ENCODE measurements around the gene VMP1. TPM values are rescaled to one million over a fixed set of nuclear protein-coding genes. Genes with fewer than 3 reads are reported as not detected.

Gene VMP1
- total and polyA plus RNA-seq, 2 of the 13 experiments (the other 11 are each of a cell fraction or from before 2014, with no cell fraction given) = 186 to 271 TPM

- TF ChIP-seq DPF2 (CRISPR knock-in tag; IDR thresholded peaks at IDR 0.05; ENCODE audit: borderline replicate concordance, low read depth) = no peak
These were observed 38.0 kb upstream of the VMP1 start (continued) for GRCh38 chr17:59669411-59669810.

GRCh38 chr17:59669944-59670343 lies 37.5 kb upstream of the VMP1 start:
- Histone ChIP-seq H4K20me1 (ENCODE audit: insufficient read depth, low read length) (0 out of 2 replicates have a peak, but pooled peaks cover 3% of the 10 kb centered on the region), H3K79me2 (ENCODE audit: insufficient read depth, low read length) (peaks cover 2% of the 10 kb centered on the region), H3K4me3 (replicated peaks in 1 of 3; ENCODE audit: insufficient read depth in 1 of 3, low read depth in 2 of 3, low read length in 3 of 3) (no peak overlapping the region), H3K27me3 (ENCODE audit: control insufficient read depth in 1 of 2, insufficient read depth in 2 of 2, low read length in 2 of 2) (no peaks in the 10 kb centered on the region), H3K4me2 (ENCODE audit: low read depth, low read length) (no peak overlapping the region), H2AFZ (ENCODE audit: low read length) (no peak overlapping the region), H3K36me3 (replicated peaks in 1 of 2; ENCODE audit: control insufficient read depth in 1 of 2, insufficient read depth in 2 of 2, low read length in 2 of 2) (peaks cover 30 to 88% of the 10 kb centered on the region in 2 experiments), H3K9ac (ENCODE audit: insufficient read depth, low read depth, low read length) (no peak overlapping the region), H3K9me3 (ENCODE audit: low read length) (no peaks in the 10 kb centered on the region), H3K27ac (ENCODE audit: extremely low read length, insufficient read depth, low read length) (no peak overlapping the region), H3K4me1 (ENCODE audit: insufficient read depth, low read length) (peaks cover 14% of the 10 kb centered on the region)
- ChIA-PET POLR2A (interaction anchor here (1.2 kb wide), 1 partner anchor 50 kb away, joined by 6 read pairs; the partner anchor contains the start of gene CLTC), CTCF (ENCODE audit: low intra/inter-chr PET ratio, low total read pairs) (no interaction called here)
- in situ Hi-C loops (cut with HindIII; ENCODE audit: extremely low pct_ligation_motif_present, low pct_unique_long_range_greater_than_20kb) (no loop called here), intact Hi-C loops (cut with micrococcal nuclease; ENCODE audit: unreplicated experiment) (no loop called here)
- TF ChIP-seq PAF1 (CRISPR knock-in tag; IDR thresholded peaks at IDR 0.05) (no peak), ELF4 (CRISPR knock-in tag; IDR thresholded peaks at IDR 0.05; ENCODE audit: borderline replicate concordance) (no peak), NFAT5 (CRISPR knock-in tag; IDR thresholded peaks at IDR 0.05) (no peak), XBP1 (CRISPR knock-in tag; IDR thresholded peaks at IDR 0.05) (no peak), HES4 (CRISPR knock-in tag; IDR thresholded peaks at IDR 0.05; ENCODE audit: borderline replicate concordance) (no peak), KMT2A (CRISPR knock-in tag; IDR thresholded peaks at IDR 0.05) (no peak), GPBP1L1 (CRISPR knock-in tag; IDR thresholded peaks at IDR 0.05) (no peak)
- no peak for FAIRE-seq
- no peak for ATAC-seq
- no TSS peak for BruUV-seq (replicated peaks)
- DNase-seq (ENCODE audit: low spot score) = no peak
- 100% methylated on average over 1 of the region's 1 CpG for WGBS (ENCODE audit: low lambda C conversion rate)
